ENCODE measurements around the gene LYST. TPM values are rescaled to one million over a fixed set of nuclear protein-coding genes. Genes with fewer than 3 reads are reported as not detected.

Gene LYST
- total and polyA plus RNA-seq, 2 of the 8 experiments (the other 6 are each of a cell fraction or from before 2014, with no cell fraction given), result 0.29 to 0.58 TPM

DNA sequence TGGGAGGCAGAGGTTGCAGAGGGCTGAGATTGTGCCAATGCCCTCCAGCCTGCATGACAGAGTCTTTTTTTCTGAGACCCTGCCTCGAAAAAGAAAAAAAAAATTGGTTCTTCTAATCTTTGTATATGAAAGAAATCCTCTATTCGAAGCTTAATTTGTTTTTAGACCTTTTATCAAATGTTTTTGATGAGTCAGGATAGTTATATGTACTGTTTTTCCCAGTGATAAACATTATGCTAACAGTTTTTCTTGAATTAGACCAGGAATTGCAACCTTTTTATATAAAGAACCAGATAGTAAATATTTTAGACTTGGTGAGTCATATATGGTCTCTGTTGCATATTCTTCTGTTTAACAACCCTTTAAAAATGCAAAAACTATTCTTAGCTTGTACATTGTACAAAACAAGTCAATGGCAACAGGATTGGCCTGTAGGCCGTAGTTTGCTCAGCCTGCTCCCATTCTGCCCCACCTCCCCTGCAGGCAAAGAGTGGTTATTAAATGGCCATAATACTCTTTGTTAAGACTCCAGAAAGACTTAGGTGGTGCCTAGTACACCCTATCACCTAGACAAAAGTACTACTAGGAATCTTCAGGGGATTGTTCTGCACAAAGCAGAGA lies 45.2 kb downstream of the LYST start:
- Histone ChIP-seq H2BK5ac (ENCODE audit: low read depth, low read length) (no peak overlapping the region), H3K27me3 (replicated peaks in 1 of 4; ENCODE audit: control insufficient read depth in 3 of 4, extremely low read depth in 1 of 4, insufficient read depth in 3 of 4, low read length in 3 of 4) (no peaks in the 10 kb centered on the region), H4K8ac (ENCODE audit: extremely low read depth, insufficient read depth, low read length) (no peak overlapping the region), H2BK15ac (ENCODE audit: low read length) (no peak overlapping the region), H3K23ac (ENCODE audit: insufficient read length) (no peak overlapping the region), H3K79me2 (ENCODE audit: control insufficient read depth in 1 of 2, insufficient read depth in 2 of 2, low read length in 2 of 2) (no peaks in the 10 kb centered on the region), H3K4me3 (ENCODE audit: extremely low read depth in 1 of 4, insufficient read depth in 2 of 4, low read depth in 3 of 4, low read length in 4 of 4) (no peak overlapping the region), H2BK12ac (ENCODE audit: low read depth, low read length) (no peak overlapping the region), H2AK5ac (ENCODE audit: low read depth, low read length) (no peak overlapping the region), H4K5ac (ENCODE audit: insufficient read length, low read depth, low read length) (no peak overlapping the region), H4K20me1 (replicated peaks in 1 of 2; ENCODE audit: control insufficient read depth in 1 of 2, insufficient read depth in 2 of 2, low read length in 2 of 2) (no peaks in the 10 kb centered on the region), H3K56ac (replicated peaks; ENCODE audit: insufficient read length, low read depth, low read length) (no peak overlapping the region), H3K14ac (ENCODE audit: insufficient read length) (no peak overlapping the region), H3K9me3 (ENCODE audit: insufficient read depth in 2 of 2, low read depth in 1 of 2, low read length in 1 of 2) (no peaks in the 10 kb centered on the region), H3K36me3 (ENCODE audit: control insufficient read depth in 2 of 4, insufficient read depth in 4 of 4, low read length in 3 of 4) (no peaks in the 10 kb centered on the region), H3K4ac (replicated peaks; ENCODE audit: insufficient read length, low read depth, low read length) (no peak overlapping the region), H3K18ac (ENCODE audit: extremely low read depth, low read length) (no peak overlapping the region), H3K4me1 (replicated peaks in 1 of 4; ENCODE audit: control insufficient read depth in 3 of 4, insufficient read depth in 4 of 4, low read length in 3 of 4) (peaks cover 0 to 4% (median under 1%) of the 10 kb centered on the region in 4 experiments; a peak in 1 of 7 replicates), H2BK20ac (ENCODE audit: low read length) (no peak overlapping the region), H4K91ac (replicated peaks; ENCODE audit: insufficient read length, low read length) (no peak overlapping the region), H2BK120ac (replicated peaks; ENCODE audit: low read depth, low read length) (no peak overlapping the region), H2AFZ (ENCODE audit: low read length) (no peak overlapping the region), H3K23me2 (ENCODE audit: low read depth, low read length) (no peaks in the 10 kb centered on the region), H3K9ac (replicated peaks in 1 of 4; ENCODE audit: extremely low read depth in 1 of 4, low read depth in 3 of 4, low read length in 3 of 4) (no peak overlapping the region), H3K79me1 (ENCODE audit: low read depth, low read length) (no peaks in the 10 kb centered on the region), H3K27ac (ENCODE audit: low read depth, low read length) (no peak overlapping the region), H3K4me2 (ENCODE audit: insufficient read depth in 1 of 2, low read depth in 2 of 2, low read length in 2 of 2) (no peak overlapping the region)
- ChIA-PET POLR2A (ENCODE audit: partially characterized antibody) (no interaction called here), CTCF (ENCODE audit: partially characterized antibody) (interaction anchor here (0.6 to 3.2 kb wide), 7 partner anchors 11 to 275 kb away, joined by 3 to 16 read pairs (median 5); no protein-coding TSS in a partner anchor)
- WGBS, 2 experiments (ENCODE audit: extremely low coverage in 1 of 2, insufficient coverage in 1 of 2, insufficient read length in 1 of 2, insufficient replicate concordance in 2 of 2, low coverage in 1 of 2, low lambda C conversion rate in 2 of 2, missing lambda C conversion rate in 1 of 2), result 88% methylated on average over 3 of the region's 3 CpGs; no CpG with 5 or more reads in 1 of the 2 experiments
- TF ChIP-seq, protein P1, sequence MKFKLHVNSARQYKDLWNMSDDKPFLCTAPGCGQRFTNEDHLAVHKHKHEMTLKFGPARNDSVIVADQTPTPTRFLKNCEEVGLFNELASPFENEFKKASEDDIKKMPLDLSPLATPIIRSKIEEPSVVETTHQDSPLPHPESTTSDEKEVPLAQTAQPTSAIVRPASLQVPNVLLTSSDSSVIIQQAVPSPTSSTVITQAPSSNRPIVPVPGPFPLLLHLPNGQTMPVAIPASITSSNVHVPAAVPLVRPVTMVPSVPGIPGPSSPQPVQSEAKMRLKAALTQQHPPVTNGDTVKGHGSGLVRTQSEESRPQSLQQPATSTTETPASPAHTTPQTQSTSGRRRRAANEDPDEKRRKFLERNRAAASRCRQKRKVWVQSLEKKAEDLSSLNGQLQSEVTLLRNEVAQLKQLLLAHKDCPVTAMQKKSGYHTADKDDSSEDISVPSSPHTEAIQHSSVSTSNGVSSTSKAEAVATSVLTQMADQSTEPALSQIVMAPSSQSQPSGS (IDR thresholded peaks at IDR 0.05; ENCODE audit: low read length), result no peak
- TF ChIP-seq KDM5A (IDR thresholded peaks at IDR 0.05; ENCODE audit: low read length) (no peak), PHF8 (conservative IDR thresholded peaks at IDR 0.05; ENCODE audit: low read depth, low read length) (no peak), ASH2L (IDR thresholded peaks at IDR 0.05; ENCODE audit: low read length) (no peak), SP1 (IDR thresholded peaks at IDR 0.05; ENCODE audit: low read depth, low read length) (no peak), FOSL1 (IDR thresholded peaks at IDR 0.05; ENCODE audit: insufficient read depth, low read depth, low read length) (no peak), HDAC6 (IDR thresholded peaks at IDR 0.05; ENCODE audit: low read depth, low read length) (no peak)
- TF ChIP-seq, protein P2, sequence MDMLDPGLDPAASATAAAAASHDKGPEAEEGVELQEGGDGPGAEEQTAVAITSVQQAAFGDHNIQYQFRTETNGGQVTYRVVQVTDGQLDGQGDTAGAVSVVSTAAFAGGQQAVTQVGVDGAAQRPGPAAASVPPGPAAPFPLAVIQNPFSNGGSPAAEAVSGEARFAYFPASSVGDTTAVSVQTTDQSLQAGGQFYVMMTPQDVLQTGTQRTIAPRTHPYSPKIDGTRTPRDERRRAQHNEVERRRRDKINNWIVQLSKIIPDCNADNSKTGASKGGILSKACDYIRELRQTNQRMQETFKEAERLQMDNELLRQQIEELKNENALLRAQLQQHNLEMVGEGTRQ (IDR thresholded peaks at IDR 0.05; ENCODE audit: low read length), result no peak
- FAIRE-seq (no peak), DNase-seq (ENCODE audit: low read depth in 1 of 2, low spot score in 2 of 2) (no peak)

Data from H1 (cell line).